HepG2 (cell line): ENCODE measurements around the gene PDE3B. TPM values are rescaled to one million over a fixed set of nuclear protein-coding genes. Genes with fewer than 3 reads are reported as not detected.

Source experiments
- ARID2 ChIP-seq: sonication (generic); formaldehyde crosslinking; IDR thresholded peaks from 2 replicates; pipeline ENCODE4 v1.8.1; 2022; ENCODE audit warnings: mild to moderate bottlenecking, missing genetic modification reagents, borderline replicate concordance
- FOXC1 ChIP-seq: sonication (generic); formaldehyde crosslinking; IDR thresholded peaks from 2 replicates; pipeline ENCODE4 v1.8.0; 2022; ENCODE audit warnings: mild to moderate bottlenecking, missing genetic modification reagents, borderline replicate concordance
- MYC ChIP-seq: sonication (generic); formaldehyde crosslinking; IDR thresholded peaks from 2 replicates; pipeline ENCODE4 v1.9.0; 2021; ENCODE audit warnings: missing genetic modification reagents, borderline replicate concordance
- SMC3 ChIP-seq: IDR thresholded peaks from 2 replicates; pipeline ENCODE4 v1.6.1; 2011; ENCODE audit warnings: low read length, improper control_type of control experiment
- ZBED4 ChIP-seq: sonication (generic); formaldehyde crosslinking; IDR thresholded peaks from 2 replicates; pipeline ENCODE4 v1.4.0; 2020; ENCODE audit warnings: missing genetic modification reagents, borderline replicate concordance
- ZFAT ChIP-seq: sonication (generic); formaldehyde crosslinking; conservative IDR thresholded peaks from 2 replicates; pipeline ENCODE4 v1.8.1; 2023; ENCODE audit warnings: missing genetic modification reagents, inconsistent platforms
- ZFX ChIP-seq: sonication (generic); formaldehyde crosslinking; IDR thresholded peaks from 2 replicates; pipeline ENCODE4 v1.4.0; 2020; ENCODE audit warnings: mild to moderate bottlenecking, low read depth, missing genetic modification reagents, moderate library complexity
- ZNF124 ChIP-seq: sonication (generic); formaldehyde crosslinking; IDR thresholded peaks from 2 replicates; pipeline ENCODE4 v1.4.0; 2020; ENCODE audit warnings: missing genetic modification reagents
- ZNF574 ChIP-seq: sonication (generic); formaldehyde crosslinking; IDR thresholded peaks from 2 replicates; pipeline ENCODE4 v1.4.0; 2020; ENCODE audit warnings: missing genetic modification reagents
- ZNF646 ChIP-seq: sonication (generic); formaldehyde crosslinking; IDR thresholded peaks from 2 replicates; pipeline ENCODE4 v1.9.0; 2021; ENCODE audit warnings: mild to moderate bottlenecking, missing genetic modification reagents
- polyA plus RNA-seq, 8 experiments: library from polyadenylated mRNA; depleted of rRNA in 3 of 8; stranded (reverse) in 7 of 8; unstranded in 1 of 8; fragments of >200 nt; fragmentation: Illumina TruSeq in 4 of 8; extraction: Trizol in 4 of 8; gene quantifications; 2 replicates each; pipeline versions ENCODE4 v1.2.1 to v1.2.3, GENCODE V29; 2011 to 2016; ENCODE audit warnings: low read depth in 4 of 8, missing spikeins in 1 of 8, mixed read lengths in 1 of 8; ENCODE audit not compliant: insufficient read depth in 1 of 8
- total RNA-seq, 5 experiments: library from RNA; depleted of rRNA; stranded (reverse); fragments of >200 nt; fragmentation: Illumina TruSeq; extraction: Trizol; gene quantifications; 2 replicates each; pipeline ENCODE4 v1.2.3, GENCODE V29; 2016; ENCODE audit warnings: low read depth in 1 of 5

Gene PDE3B
- total and polyA plus RNA-seq, 2 of the 13 experiments (the other 11 are each of a cell fraction or from before 2014, with no cell fraction given): 14.1 to 26.5 TPM

DNA sequence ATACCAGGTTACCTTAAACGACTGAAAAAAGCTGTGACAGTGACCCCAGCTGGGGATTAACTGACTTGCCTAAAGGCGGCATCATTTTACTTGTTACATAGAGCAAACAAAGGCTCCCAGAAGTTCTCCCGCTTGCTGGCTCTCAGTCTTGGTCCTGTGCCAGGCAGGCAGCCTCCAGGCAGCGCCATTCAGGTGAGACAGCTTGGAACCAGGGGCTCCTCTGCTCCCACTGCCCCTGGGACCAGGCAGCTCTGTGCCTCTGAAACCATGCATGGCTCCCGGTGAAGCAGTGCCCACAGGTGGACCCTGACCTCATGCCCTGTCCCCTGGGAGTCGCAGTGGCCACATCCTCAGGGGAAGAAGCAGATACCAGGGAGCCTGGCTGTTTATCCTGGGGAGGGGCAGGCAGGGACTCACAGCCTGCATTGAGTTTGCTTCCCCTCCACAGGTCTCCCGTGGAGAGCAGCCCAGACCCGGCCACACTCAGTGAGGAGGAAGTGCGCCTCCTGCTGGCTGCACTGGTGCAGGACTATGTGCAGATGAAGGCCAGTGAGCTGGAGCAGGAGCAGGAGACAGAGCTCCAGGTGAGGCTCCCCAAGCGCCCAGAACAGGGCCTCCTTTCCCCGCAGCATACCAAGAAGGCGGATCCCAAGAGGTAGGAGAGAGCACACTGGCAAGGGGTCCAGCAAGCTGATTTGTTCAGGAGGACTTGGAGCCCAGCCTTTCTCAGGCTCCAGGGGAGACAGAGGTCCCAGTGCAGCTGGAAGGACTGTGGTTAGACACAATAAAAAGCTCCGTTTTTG lies 264.0 kb downstream of the PDE3B start (continued):
- TF ChIP-seq ZNF646 (peak; percentile 25; the same call in 1 of the 2 replicates), FOXC1 (CRISPR knock-in tag) (peak; percentile 52; the same call in 1 of the 2 replicates), ZFAT (CRISPR knock-in tag) (no peak), MYC (peak; percentile 42; the same call in 1 of the 2 replicates), ZNF574 (CRISPR knock-in tag) (peak; percentile 26; the same call in 1 of the 2 replicates), ZBED4 (0 out of 2 replicates have a peak, but pooled peaks have one; percentile 37), ZNF124 (CRISPR knock-in tag) (peak; percentile 19; the same call in 1 of the 2 replicates), ARID2 (CRISPR knock-in tag) (no peak), SMC3 (peak; percentile 26; the same call in 1 of the 2 replicates), ZFX (CRISPR knock-in tag) (peak; percentile 47; the same call in 1 of the 2 replicates)
